Stimulated activated CD8-positive, alpha-beta memory T cell treated with anti-CD3 and anti-CD28 coated beads, Interleukin-12 subunit alpha, Interleukin-12 subunit beta, amount 100 ng/mL, for 4 hours (primary cell): ENCODE measurements around the gene LRRC7.

Source experiments
- DNase-seq: peaks from one replicate; pipeline ENCODE4 v3.0.0-alpha.2; 2020; ENCODE audit warnings: low read depth

Gene LRRC7

DNA sequence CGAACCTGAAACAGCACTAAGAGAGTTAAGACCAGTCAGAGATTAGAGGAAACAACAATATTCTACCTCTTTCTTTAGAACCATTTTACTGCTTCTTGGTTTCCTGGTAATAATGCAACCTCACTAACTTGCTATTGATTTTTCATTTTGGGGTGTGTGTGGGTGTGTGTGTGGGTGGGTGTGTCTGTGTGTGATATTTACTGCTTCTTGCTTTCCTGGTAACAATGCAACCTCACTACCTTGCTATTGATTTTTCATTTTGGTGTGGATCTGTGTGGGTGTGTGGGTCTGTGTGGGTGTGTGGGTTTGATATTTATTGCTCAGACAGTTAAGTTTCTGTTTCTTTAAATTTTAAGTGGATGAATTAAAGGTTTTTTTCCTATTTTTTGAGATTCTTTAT is 208.8 kb downstream of the LRRC7 start:
- DNase-seq: no peak

DNA sequence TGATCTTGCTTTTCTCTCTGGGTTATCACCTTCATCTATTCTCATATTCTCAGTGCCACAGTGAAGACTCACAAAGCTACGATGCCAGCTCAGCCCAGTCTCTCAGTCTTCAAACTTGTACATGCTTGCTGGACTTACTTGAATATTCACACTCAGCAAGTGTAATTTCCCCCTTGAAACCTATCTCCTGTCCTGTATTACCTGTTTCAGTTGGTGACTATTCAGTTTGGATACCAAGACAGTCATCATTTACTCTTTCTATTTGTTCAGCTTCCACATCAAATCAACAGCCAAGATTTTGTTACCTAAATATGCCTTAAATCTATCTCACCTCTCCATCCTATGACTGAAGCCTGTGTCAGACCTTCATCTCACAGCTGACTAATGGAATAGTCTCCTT is 209.7 kb downstream of the LRRC7 start:
- DNase-seq: no peak

DNA sequence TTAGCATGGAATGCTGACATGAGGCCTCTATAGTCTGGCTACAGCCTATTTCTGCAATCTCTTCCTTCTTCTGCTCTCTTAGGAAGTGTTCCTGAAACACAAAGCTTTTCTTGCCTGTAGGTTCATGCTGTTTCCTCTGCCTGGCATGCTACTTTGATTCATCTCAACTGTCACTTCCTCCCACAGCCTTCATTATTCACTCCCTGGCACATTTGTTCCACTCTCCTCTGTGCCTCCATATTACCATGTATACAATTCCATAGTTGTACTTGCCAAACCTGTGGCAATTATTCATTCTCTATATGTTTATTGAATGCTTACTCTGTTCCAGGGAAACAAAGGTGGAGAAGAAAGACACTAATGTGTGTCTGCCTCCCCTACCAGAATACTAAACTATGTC is 210.2 kb downstream of the LRRC7 start:
- DNase-seq: no peak

DNA sequence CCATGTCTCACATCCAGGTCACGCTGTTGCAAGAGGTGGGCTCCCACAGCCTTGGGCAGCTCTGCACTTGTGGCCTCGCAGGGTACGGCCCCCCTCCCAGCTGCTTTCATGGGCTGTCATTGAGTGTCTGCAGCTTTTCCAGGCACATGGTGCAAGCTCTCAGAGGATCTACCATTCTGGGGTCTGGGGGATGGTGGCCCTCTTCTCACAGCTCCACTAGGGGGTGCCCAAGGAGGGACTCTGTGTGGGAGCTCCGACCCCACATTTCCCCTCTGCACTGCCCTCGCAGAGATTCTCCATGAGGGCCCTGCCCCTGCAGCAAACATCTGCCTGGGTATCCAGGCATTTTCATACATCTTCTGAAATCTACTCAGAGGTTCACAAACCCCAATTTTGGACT is 219.4 kb downstream of the LRRC7 start:
- no peak for DNase-seq

DNA sequence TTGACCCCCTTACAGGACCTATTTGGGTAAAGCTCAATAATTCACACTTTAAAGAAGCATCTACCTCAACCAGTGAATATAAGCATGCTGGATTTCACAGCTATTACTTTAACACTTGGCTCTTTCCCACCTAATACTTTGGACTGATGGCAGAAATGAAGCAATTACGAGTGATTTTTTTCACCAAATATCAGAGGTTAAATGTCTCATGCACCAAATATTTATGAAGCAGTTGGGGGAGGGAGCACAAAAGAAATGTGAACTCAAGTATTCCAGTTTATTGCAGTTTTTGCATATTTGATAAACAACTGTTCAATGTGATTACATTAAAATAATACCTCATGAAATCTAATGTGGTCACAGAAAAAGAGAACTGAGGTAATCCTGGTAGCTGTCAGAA is 223.6 kb downstream of the LRRC7 start:
- DNase-seq: no peak

DNA sequence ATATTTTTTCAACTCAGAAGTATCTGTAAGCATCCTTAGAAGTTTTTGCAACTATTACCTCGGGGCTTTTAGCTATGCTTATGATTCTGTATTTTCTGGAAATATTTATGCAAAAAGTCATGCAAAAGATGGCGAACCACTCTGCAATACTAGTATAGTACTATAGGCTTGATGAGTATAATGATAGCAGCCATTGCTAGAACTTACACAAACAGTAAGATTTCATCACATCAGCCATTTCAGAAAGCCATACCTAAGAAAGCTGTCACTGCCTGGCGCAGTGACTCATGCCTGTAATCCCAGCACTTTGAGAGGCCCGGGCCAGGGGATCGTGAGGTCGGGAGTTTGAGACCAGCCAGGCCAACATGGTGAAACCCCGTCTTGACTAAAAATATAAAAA is 227.1 kb downstream of the LRRC7 start:
- DNase-seq: no peak

DNA sequence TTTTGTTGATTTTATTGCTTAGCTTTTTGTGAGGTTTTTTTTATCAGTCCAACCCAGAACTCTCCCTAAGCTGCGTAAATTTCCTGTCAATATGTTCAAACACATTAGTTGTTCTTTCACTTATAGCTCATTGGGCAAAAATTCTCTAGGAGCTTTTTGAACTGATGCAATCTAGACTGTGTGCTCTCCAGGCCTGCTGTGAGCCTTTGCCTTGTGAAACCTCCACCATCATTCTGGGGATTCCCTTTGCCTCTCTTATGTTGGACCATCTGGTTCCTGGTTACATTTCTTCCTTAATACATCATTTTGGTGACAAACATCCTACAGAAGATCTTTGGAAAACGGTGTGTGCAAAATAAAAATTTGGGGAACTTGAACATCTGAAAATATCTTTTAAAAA is 247.2 kb downstream of the LRRC7 start:
- no peak for DNase-seq

DNA sequence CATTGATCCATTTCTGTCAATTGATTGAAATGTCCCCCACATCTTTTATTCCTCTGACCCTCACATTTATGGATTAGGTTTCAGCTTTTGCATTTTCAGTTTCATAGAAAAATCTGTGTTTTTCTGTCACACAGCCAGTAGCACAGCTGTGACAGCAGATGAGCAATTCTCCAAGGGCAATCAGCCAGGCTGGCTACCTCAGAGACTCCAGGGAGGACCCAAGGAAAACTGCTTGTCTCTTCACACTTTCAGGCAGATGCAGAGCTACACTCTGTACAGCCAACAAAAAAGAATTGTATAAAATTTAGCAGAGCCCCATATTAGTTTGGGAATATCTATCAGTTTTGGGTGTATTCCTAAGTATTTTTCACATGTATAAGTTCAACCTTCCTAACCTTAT is 257.2 kb downstream of the LRRC7 start:
- no peak for DNase-seq

DNA sequence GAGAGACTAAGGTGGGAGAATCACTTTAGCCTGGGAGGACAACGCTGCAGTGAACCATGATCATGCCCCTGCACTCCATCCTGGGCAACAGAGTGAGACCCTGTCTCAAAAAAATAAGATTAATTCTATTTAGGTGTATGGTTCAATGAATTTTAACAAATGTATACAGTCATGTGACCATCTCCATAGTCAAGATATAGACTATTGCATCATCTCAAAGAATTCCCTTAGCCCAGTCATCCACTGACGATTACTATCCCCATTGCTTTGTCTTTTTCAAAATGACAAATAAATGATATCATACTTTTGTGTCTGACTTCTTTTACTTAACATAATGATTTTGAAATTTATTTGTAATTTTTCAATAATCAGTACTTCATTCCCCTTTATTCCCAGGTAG is 260.0 kb downstream of the LRRC7 start:
- DNase-seq: no peak

DNA sequence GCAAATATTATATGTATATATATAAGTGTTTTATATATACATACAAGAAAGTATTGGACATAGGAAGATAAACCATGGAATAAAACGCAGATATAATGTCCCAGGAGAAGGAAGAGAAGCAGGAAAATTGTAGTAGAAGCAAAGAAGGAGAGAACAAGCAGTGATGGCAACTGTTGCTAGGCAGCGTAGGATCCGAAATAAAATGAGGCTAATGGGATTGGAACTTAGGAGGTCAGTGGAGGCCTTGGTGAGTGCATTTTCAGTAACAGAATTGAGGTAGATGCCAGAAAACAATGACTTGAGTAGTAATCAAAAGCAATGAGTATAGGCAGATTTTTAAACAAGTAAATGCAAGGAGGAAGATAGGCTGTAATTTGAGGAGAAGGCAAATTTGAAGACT is 265.8 kb downstream of the LRRC7 start:
- no peak for DNase-seq

DNA sequence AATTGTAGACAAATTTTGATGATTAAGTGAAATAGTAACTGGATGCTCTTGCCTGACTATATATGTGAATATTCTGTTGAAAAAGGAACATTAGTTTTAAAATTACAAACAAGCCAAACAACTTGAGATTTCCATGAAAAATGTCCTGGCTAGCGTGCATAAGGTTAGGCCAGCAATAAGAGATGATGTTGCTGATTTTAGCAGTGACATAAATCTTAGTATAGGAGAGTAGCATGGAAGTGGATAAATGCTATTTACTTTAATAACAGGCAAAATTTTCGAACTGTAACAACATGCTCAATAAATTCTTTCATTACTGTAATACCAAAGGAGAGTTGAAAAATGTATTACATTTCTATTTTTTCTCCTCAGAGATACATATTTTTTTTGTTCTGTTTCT is 266.6 kb downstream of the LRRC7 start:
- no peak for DNase-seq

DNA sequence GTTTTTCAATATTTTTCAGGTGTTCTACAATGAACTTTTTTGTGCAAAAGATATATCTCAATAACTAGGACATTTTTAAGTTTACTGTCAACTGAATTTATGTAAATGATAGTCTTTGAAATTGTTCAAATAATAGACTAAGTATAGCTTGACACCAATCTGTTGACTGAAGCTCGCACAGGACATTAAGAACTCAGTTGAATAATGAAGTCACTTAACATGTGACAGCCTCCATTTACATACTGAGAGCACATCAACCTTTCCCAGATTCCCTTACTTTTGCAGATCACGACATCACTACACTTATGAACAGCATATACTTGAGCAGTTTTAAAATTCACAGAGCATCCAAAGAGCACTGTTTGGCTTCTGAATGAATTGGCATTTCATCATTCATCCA is 268.2 kb downstream of the LRRC7 start:
- DNase-seq: no peak

DNA sequence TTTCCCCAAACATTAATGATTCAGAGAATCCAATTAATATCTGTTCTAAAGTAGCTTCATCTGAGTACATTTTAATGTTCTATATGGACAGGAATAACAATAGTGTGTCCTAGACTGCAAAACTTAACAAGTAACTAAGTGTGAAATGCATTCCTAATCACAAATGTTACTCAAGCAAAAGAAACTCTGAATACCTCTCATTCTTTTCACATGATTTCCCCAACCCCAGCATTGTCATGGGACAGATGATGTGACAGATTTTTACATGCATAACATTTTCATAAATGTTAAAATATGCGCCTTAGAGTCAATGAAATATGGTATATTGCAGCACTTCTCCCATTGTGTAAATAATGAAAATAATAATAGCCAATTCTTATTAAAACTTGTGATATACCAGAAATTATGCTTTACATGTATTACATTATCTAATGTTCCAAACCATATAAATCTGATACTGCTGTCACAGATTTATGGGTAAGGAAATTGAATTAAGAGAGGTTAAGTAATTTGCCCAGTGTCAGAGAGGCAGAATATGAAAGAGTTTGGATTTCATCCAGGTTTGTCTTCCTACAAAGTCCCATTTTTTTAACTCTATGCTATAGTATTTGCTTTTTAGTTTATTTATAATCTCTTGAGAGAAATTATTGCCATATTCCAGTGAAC is 269.4 kb downstream of the LRRC7 start:
- no peak for DNase-seq

DNA sequence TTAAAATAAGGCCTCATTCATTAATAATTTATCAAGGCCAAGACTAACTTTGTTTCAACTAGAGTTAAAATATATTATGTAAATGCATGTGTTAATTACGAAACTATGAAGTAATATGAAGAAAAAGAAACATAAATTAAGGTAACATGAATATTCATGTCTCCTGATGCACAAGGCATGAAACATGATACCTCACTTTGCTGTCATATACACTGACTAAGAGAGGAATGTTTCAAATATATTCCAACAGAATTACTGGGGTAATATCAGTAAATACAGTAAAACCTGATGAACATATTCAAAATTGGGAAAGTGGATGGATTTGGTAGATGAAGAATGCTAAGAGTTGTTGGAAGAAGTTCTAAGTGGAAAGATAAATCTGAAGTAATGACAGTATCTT is 274.6 kb downstream of the LRRC7 start:
- DNase-seq: no peak

DNA sequence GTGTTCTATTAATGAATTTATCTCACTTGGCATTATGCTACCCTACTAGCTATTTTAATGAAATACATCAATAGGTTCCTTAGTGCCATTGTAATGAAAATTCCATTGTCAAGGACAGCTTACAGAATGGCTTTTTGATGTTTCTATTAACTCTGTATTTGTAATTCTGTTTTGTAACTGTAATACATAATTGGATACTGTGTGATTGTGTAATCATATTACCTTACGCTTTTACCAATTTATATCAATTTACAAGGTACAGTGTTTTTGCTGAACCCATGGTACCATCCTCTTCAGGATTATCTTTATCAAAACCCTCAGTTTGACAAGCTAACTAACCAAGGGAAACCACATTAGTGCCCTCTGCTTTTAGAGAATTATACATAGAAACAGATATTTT is 277.9 kb downstream of the LRRC7 start:
- no peak for DNase-seq

DNA sequence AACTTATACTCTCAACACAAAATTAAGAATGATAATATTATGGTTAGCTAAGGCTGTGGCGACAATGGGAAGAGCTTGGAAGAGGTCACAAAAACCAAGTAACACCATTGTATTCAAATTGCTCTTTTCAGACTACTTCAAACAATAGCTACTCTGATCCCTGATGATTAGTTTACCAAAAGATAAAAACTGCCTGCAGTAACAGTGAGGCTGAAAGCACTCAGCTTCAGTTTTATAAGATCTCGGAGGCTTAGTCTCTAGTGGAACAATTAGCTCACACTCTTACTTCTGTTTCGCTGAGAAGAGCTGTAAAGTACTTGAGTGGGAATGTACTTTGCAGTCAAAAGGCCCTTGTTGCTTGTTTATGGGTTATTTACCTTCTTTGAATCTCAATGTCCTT is 278.5 kb downstream of the LRRC7 start:
- no peak for DNase-seq

DNA sequence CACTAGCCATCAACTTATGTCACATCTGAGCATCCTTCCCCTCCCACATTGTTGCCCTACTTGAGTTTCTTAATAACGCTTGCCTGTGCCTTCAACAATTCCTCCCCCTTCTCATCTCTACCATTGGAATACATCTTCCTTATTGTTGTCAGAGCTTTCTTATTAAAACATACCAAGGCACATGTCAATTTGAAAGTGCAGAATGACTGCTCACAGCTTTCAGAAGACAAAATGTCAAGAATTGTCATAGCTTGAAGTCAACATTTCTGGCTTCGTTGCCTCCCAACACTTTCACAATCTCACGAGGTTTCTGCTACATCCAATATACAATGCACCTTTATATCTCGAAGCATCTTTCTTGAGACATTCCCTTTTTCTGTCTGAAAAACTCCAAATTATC is 279.9 kb downstream of the LRRC7 start:
- no peak for DNase-seq

DNA sequence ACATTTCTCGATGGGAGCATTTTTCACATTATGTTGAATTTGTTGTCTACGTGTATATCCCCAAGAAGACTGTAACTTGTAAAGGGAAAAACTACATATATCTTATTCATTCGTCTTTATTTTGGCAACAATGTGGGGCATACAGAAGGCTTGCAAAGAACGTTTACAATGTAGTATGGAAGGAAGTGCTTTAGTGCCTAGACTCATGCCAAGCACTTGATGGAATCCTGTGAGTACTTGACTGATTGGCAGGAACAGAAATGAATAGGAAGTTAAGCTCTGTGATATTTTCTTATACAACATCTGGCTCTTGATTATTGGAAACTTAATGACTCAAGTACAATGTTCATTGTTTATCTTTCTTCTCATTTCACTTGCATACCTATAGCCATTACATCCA is 284.4 kb downstream of the LRRC7 start:
- no peak for DNase-seq

DNA sequence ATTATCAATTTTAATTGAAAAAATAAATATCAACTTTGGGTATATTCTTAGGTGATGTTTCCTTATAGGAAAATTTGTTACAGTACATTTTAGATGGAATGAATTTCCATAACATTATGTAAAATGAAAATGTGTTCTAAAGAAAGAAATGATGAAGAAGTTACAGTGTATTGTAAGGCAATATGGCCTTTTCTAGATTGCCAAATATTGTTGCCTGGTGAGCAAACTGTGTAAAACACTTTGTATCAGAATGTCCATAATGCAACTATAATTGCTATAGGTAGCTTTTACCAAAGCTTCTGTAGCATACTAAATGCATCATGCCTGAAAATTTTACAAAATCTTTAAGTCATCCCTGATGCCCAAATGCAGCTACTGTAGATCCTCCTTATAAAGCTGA is 285.0 kb downstream of the LRRC7 start:
- DNase-seq: no peak

DNA sequence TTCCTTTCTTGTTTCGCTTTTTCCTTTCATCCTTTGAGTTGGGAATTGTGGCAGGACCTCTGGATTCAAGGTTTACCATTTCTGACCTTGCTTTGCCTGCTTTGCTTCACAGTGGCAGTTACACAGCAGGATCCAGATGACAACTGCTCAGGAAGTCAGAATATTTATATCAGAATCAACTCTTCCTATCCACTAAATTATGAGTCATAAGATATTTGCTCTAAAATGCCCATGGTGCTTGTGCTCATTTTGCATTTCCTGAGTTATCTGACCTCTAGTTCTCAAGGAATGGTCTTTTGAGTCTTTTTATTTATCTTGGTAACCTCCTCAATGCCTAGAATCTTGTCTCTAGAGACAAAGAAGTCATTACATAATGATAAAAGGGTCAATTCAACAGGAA is 290.8 kb downstream of the LRRC7 start:
- no peak for DNase-seq

DNA sequence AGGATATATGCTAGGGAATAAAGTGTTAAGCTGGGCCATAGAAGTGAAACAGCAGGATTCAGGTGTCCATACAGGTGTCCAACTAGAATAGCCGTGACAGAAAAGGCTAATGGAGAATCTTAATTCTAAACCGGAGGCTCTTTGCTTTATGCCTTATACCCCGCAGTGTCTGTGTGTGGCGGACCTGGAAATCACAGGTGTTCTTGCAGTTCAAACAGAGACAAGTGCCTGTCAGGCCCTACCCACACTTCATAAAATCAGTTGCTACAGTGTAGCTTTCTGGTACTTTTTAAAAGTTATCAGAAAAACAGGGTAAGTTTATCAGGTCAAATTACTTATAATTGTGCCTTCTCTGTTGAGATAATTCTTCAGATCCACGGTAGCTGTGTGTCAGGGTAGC is 293.9 kb downstream of the LRRC7 start:
- no peak for DNase-seq

DNA sequence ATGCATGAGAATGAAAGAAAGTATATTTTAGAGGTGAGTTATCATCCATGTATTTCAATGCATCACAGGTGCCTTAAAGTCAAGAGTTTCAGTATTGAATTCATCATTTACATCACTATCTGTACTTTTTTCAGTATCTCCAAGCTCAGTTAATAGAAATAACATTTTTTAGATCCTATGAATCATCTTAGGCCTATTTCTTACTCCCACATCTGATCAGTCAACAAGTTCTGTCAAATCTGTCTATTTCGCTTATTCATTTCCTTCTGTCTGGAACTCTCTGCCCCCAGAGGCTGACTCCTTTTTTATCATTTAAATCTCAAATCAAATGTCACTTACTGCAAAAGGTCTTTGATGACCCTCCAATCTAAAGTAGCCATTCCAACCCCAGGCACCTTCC is 295.2 kb downstream of the LRRC7 start:
- DNase-seq: no peak

DNA sequence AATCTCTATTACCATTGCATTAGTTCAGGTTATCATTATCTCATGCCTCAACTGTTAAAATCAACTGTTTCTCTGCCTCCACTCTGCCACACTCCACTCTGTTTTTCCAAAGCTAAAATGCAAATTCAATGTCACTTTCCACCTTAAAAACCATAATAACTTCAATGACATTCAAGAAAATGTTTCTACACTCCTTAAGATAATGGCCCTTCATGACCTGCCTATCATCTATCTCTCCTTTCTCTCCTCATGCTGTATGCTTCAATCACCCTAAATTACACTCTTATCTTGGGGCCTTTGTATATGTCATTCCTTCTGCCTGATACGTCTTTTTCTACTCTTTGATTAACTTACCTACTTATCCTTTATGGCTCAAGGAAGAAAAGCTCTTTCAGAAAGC is 296.0 kb downstream of the LRRC7 start:
- no peak for DNase-seq

DNA sequence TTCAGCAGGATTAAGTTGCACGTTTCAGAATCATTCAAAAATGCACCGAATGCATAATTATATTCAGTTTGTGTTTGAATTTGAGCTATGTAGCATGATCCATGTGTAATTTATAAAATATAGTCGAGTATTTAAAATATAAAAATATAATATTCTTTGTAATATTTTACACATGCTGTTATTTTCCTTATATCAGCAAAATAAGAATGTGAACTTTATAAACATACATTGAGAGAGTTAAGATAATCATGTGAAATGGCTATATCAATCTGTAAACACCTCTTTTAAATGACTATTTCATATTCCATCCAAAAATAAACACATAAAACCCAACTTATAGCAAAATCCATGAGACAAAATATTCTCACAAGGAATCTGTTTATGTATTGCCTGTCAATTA is 303.7 kb downstream of the LRRC7 start:
- no peak for DNase-seq

DNA sequence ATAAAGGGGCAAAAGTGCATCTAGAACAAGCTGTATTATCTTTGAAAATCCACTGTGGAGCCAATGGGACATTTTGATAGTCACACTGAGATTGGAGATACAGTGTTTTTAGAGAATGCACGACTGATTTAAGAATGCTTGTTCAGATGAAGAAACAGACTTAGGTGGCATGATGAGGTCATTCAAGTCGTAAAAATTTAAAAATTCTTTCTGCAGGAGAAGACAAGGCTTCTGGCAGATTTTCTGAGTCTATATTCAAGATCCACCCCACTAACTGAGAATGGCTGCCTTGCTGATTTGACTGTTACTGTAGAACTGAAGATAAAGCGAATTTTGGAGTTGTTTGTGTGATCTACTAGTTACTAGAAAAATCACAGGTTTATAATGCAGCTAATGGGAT is 310.6 kb downstream of the LRRC7 start:
- DNase-seq: no peak
